Testis (tissue), 2 donors: ENCODE measurements around the gene LRFN2.

Experiments used
- POLR2A ChIP-seq: fragments of 450-650 bp; IDR thresholded peaks from one replicate; pipeline ENCODE4 v1.6.1; 2017; ENCODE audit warnings: antibody characterized with exemption, mild to moderate bottlenecking, moderate library complexity
- TF ChIP-seq, protein P1 (sequence below), 3 experiments: fragments of 450-650 bp in 2 of 3; fragments of 200-600 bp in 1 of 3; sonication (generic) in 1 of 3; IDR thresholded peaks; one replicate each; pipeline ENCODE4 v1.5.1; 2016 to 2019; ENCODE audit warnings: antibody characterized with exemption in 3 of 3, mild to moderate bottlenecking in 2 of 3, moderate library complexity in 1 of 3

DNA sequence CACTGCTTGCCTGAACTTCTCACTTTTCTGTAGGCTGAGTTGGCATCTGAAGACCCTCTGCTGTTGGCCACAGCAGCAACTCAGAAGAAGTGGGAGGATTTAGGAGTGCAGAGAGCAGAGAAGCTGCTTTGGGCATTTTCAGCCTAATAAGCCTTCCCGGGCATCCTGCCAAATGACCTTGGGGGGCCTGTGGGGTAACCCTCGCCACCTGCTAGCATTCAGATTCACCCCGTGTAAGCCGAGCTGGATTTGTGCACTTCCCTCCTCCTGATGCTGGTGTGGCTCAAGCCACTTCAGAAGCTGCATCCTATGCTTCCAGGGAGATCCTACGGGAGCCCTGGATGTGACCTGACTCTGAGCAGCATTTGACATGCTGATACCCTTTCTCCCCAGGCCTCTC lies 114.8 kb downstream of the LRFN2 start:
- TF ChIP-seq, protein P1, sequence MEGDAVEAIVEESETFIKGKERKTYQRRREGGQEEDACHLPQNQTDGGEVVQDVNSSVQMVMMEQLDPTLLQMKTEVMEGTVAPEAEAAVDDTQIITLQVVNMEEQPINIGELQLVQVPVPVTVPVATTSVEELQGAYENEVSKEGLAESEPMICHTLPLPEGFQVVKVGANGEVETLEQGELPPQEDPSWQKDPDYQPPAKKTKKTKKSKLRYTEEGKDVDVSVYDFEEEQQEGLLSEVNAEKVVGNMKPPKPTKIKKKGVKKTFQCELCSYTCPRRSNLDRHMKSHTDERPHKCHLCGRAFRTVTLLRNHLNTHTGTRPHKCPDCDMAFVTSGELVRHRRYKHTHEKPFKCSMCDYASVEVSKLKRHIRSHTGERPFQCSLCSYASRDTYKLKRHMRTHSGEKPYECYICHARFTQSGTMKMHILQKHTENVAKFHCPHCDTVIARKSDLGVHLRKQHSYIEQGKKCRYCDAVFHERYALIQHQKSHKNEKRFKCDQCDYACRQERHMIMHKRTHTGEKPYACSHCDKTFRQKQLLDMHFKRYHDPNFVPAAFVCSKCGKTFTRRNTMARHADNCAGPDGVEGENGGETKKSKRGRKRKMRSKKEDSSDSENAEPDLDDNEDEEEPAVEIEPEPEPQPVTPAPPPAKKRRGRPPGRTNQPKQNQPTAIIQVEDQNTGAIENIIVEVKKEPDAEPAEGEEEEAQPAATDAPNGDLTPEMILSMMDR (IDR thresholded peaks at IDR 0.05) = no peak
- TF ChIP-seq POLR2A = no peak
